SU-DHL-6 (cell line): ENCODE data around the gene TSSC4.

ENCODE experiments used
- H2AFZ ChIP-seq: fragments of 200-600 bp; sonication (generic); 2 replicates; pipeline ENCODE4 v1.6.1; 2014; ENCODE audit warnings: low read depth, mild to moderate bottlenecking, moderate library complexity, mixed read lengths, antibody characterized with exemption, low read length; ENCODE audit not compliant: severe bottlenecking
- H3F3A ChIP-seq: fragments of 200-600 bp; shearing (Covaris generic); 2 replicates; pipeline ENCODE4 v1.6.0; 2016; ENCODE audit warnings: antibody characterized with exemption, mild to moderate bottlenecking; ENCODE audit not compliant: insufficient read depth
- H3K27ac ChIP-seq: fragments of 200-600 bp; sonication (generic); 2 replicates; pipeline ENCODE4 v1.5.1; 2016; ENCODE audit warnings: low read depth, mild to moderate bottlenecking, low read length, moderate library complexity, mixed read lengths
- H3K27me3 ChIP-seq: fragments of 200-600 bp; sonication (generic), shearing (Covaris generic); 2 replicates; pipeline ENCODE4 v1.6.0; 2014; ENCODE audit warnings: mild to moderate bottlenecking, low read length
- H3K36me3 ChIP-seq: fragments of 200-600 bp; sonication (generic); 2 replicates; pipeline ENCODE4 v1.6.1; 2014; ENCODE audit warnings: mild to moderate bottlenecking, low read length, mixed read lengths
- H3K4me2 ChIP-seq: fragments of 300-600, 200-600 bp; shearing (Covaris generic), sonication (generic); 2 replicates; pipeline ENCODE4 v1.6.0; 2014; ENCODE audit warnings: low read length, low read depth, mild to moderate bottlenecking; ENCODE audit not compliant: poor library complexity, severe bottlenecking
- H3K4me3 ChIP-seq: fragments of 200-600 bp; sonication (generic); 2 replicates; pipeline ENCODE4 v1.5.1; 2014; ENCODE audit warnings: antibody characterized with exemption, low read length, mild to moderate bottlenecking, mixed read lengths; ENCODE audit not compliant: insufficient read depth, poor library complexity, severe bottlenecking
- H3K79me2 ChIP-seq: fragments of 200-600 bp; sonication (generic); 2 replicates; pipeline ENCODE4 v1.6.1; 2014; ENCODE audit warnings: mild to moderate bottlenecking, low read length, moderate library complexity; ENCODE audit not compliant: insufficient read depth
- H3K9ac ChIP-seq: fragments of 200-600 bp; sonication (generic); 2 replicates; pipeline ENCODE4 v1.7.0; 2014; ENCODE audit warnings: mild to moderate bottlenecking, low read length
- H3K9me2 ChIP-seq: fragments of 200-600 bp; sonication (generic); replicated peaks from 2 replicates; pipeline ENCODE4 v1.6.1; 2014; ENCODE audit warnings: low read length; ENCODE audit not compliant: insufficient read depth
- H3K9me3 ChIP-seq: fragments of 200-600 bp; sonication (generic); 2 replicates; pipeline ENCODE4 v1.6.1; 2014; ENCODE audit warnings: low read length, mixed read lengths; ENCODE audit not compliant: insufficient read depth
- H4K20me1 ChIP-seq: fragments of 200-600 bp; sonication (generic); 2 replicates; pipeline ENCODE4 v1.6.1; 2014; ENCODE audit warnings: low read depth, mild to moderate bottlenecking, antibody characterized with exemption, low read length, moderate library complexity, mixed read lengths
- CTCF ChIP-seq: fragments of 200-600 bp; sonication (generic); IDR thresholded peaks from one replicate; pipeline ENCODE4 v1.5.1; 2017; ENCODE audit warnings: antibody characterized with exemption, mild to moderate bottlenecking, low read length, moderate library complexity; ENCODE audit not compliant: insufficient read depth, poor library complexity, severe bottlenecking
- EZH2phosphoT487 ChIP-seq: fragments of 200-600 bp; sonication (generic), shearing (Covaris generic); conservative IDR thresholded peaks from 2 replicates; pipeline ENCODE4 v1.6.1; 2018; ENCODE audit warnings: mild to moderate bottlenecking, antibody characterized with exemption, low read length, moderate library complexity, mixed read lengths

Gene TSSC4

GRCh38 chr11:2415171-2415570, 14.6 kb downstream of the TSSC4 start:
- Histone ChIP-seq H3K4me2 (no peak overlapping the region), H3K9me2 (no peaks in the 10 kb centered on the region), H3K27ac (no peak overlapping the region), H3K9ac (no peak overlapping the region), H3K9me3 (no peaks in the 10 kb centered on the region), H3K4me3 (no peak overlapping the region), H3K36me3 (no peaks in the 10 kb centered on the region), H3K79me2 (no peaks in the 10 kb centered on the region), H3F3A (no peaks in the 10 kb centered on the region), H4K20me1 (no peaks in the 10 kb centered on the region), H3K27me3 (no peaks in the 10 kb centered on the region), H2AFZ (no peak overlapping the region)
- TF ChIP-seq EZH2phosphoT487 = no peak
- no peak for TF ChIP-seq CTCF

GRCh38 chr11:2415601-2416380, 15.2 kb downstream of the TSSC4 start:
- no peak overlapping the region for H2AFZ ChIP-seq
- H3K9me3 ChIP-seq = no peaks in the 10 kb centered on the region
- H3K36me3 ChIP-seq = no peaks in the 10 kb centered on the region
- no peak overlapping the region for H3K4me2 ChIP-seq
- no peaks in the 10 kb centered on the region for H3F3A ChIP-seq
- H4K20me1 ChIP-seq = no peaks in the 10 kb centered on the region
- H3K79me2 ChIP-seq = no peaks in the 10 kb centered on the region
- H3K9ac ChIP-seq = no peak overlapping the region
- TF ChIP-seq EZH2phosphoT487 (no peak), CTCF (no peak)
- H3K27ac ChIP-seq = no peak overlapping the region
- no peak overlapping the region for H3K4me3 ChIP-seq
- no peaks in the 10 kb centered on the region for H3K9me2 ChIP-seq
- H3K27me3 ChIP-seq = no peaks in the 10 kb centered on the region

GRCh38 chr11:2416765-2417164, 16.2 kb downstream of the TSSC4 start:
- no peak overlapping the region for H2AFZ ChIP-seq
- no peak overlapping the region for H3K4me3 ChIP-seq
- no peaks in the 10 kb centered on the region for H3K27me3 ChIP-seq
- no peaks in the 10 kb centered on the region for H4K20me1 ChIP-seq
- H3K79me2 ChIP-seq = no peaks in the 10 kb centered on the region
- H3K9me2 ChIP-seq = no peaks in the 10 kb centered on the region
- no peaks in the 10 kb centered on the region for H3F3A ChIP-seq
- no peak overlapping the region for H3K27ac ChIP-seq
- H3K4me2 ChIP-seq = no peak overlapping the region
- no peaks in the 10 kb centered on the region for H3K9me3 ChIP-seq
- H3K9ac ChIP-seq = no peak overlapping the region
- H3K36me3 ChIP-seq = no peaks in the 10 kb centered on the region
- TF ChIP-seq EZH2phosphoT487 (no peak), CTCF (no peak)
